Endometrium (tissue), 2 donors: ENCODE data around the gene RAB3IP.
A peak's percentile ranks its signal among the peaks of the same experiment; 100 is the strongest.
"Not testable (repeated sequence)": the region's sequence is repeated elsewhere in the genome, so short reads cannot be mapped to it uniquely, and the experiment has no call there.

Experiments used
- FAIRE-seq: peaks from 2 replicates; lab custom pipeline; 2012; peaks lifted over from hg19 to GRCh38; lab: Jason Lieb, UNC
- donor health status: control.
- donor health status: control.

RAB3IP gene

DNA sequence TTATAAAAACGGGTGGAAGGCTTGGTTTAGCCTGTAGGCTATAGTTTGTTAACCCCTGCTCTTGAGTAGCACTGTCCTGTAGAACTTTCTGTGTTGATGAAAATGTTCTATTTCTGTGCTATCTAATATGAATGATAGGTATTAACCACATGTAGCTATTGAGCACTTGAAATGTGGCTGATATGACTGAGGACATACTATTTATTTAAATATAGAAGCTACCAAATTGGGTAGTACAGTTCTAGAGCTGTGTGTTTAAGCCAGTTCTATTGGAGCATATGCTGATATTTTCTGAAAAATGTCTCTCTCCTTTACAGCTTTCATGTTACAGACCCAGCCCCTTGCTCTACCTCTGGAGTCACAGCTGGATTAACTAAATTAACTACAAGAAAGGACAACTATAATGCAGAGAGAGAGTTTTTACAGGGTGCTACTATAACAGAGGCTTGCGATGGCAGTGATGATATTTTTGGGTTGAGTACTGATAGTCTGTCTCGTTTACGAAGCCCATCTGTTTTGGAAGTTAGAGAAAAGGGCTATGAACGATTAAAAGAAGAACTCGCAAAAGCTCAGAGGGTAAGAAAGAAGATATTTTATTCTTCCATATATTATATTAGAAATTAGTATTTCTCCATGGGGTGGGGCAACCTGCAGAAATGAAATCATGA is 17.6 kb downstream of the RAB3IP start:
- no peak for FAIRE-seq

DNA sequence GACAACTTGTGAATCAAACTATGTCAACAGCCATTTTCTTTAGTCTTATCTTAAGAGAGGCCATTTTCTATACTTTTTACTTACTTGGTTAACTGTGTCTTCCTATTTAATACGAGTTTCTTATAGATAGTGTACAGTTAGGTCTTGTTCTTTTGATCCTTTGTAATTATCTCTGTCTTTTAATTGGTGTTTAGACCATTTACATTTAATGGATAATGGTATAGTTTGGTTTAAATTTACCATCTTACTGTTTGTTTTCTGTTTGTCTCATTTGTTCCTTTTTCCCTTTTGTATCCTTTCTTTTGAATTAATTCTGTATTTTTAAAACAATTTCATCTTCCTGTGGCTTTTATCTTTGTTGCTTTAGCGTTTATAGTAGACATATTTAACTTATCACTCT is 19.4 kb downstream of the RAB3IP start:
- FAIRE-seq, result no peak

DNA sequence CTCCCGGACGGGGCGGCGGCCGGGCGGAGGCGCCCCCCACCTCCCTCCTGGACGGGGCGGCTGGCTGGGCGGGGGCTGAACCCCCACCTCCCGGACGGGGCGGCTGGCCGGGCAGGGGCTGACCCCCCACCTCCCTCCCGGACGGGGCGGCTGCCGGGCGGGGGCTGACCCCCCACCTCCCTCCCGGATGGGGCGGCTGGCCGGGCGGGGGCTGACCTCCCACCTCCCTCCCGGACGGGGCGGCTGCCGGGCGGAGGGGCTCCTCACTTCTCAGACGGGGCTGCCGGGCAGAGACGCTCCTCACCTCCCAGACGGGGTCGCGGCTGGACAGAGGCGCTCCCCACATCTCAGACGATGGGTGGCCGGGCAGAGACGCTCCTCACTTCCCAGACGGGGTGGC is 20.9 kb downstream of the RAB3IP start:
- not testable (repeated sequence) for FAIRE-seq

GRCh38 chr12:69765515-69765914 is 26.9 kb downstream of the RAB3IP start:
- FAIRE-seq, result no peak

DNA sequence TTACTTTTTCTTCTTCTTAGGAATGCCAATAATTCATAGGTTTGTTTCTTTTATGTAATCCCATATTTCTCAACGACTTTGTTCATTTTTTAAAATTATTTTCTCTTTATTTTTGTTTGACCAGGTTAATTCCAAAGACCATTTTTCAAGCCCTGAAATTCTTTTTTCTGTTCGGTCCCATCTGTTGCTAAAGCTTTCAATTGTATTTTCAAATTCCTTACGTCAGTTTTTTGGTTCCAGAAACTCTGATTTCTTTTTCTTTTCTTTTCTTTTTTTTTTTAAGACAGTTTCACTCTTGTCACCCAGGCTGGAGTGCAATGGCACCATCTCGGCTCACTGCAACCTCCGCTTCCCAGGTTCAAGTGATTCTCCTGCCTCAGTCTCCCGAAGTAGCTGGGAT is 27.6 kb downstream of the RAB3IP start:
- no peak for FAIRE-seq

GRCh38 chr12:69779928-69780327 is 41.3 kb downstream of the RAB3IP start:
- FAIRE-seq, result no peak

DNA sequence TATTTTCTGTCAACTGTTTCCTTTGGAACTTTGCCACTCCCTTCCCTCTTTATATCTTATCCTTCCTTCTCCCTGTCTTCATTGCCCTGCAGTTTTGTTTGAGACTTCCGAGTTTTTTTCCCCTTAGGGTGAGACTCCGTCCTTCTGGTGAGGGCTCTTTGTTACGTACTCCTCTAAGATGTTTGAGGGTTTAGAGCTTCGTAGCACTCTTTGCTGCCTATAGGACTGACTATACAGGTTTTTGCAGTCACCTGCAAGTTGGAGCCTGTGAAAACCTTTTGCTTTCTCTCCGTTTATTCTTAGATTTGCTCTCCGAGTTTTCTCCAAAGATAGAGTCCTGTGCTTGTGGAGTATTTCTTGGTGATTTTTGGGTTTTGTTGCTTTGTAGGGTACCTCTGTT is 44.7 kb downstream of the RAB3IP start:
- FAIRE-seq, result no peak

DNA sequence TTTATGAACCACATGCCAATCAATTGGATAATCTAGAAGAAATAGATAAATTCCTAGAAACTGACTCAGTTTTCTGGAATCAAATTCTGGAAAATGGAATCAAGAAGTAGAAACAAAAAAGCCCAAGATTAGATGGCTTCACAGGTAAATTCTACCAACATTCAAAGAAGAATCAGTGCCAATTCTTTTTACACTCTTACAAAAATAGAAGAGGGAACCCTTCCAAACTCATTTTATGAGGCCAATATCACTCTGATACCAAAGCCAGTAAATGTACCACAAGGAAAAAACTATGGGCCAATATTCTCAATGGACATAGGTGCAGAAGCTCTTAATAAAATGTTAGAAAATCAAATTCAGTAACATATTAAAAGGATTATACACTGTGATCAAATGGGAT is 50.7 kb downstream of the RAB3IP start:
- no peak for FAIRE-seq

- FAIRE-seq, result no peak
These were observed 53.9 kb downstream of the RAB3IP start for GRCh38 chr12:69792533-69792932.

GRCh38 chr12:69807101-69807897 is 68.6 kb downstream of the RAB3IP start:
- not testable (repeated sequence) for FAIRE-seq

GRCh38 chr12:69810870-69811498 is 72.3 kb downstream of the RAB3IP start:
- FAIRE-seq, result no peak

DNA sequence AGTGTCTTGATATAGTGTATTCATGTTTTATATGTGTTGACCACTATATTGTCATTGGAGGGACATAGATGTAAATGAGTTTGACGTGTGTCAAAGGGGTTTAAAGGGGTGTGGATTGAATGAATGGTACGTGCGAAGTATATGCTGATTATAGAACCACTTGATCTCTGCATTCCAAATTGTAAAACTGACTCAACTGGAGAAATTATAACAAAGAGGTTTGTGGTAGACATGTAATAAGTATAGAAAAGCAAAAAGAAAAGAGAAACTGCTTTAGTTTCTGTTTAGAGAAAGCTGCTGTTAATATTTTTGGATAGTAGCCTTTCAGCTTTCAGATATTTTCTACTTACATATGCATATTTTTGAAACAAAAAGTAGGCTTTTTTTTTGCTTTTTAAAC is 77.4 kb downstream of the RAB3IP start:
- FAIRE-seq, result no peak

DNA sequence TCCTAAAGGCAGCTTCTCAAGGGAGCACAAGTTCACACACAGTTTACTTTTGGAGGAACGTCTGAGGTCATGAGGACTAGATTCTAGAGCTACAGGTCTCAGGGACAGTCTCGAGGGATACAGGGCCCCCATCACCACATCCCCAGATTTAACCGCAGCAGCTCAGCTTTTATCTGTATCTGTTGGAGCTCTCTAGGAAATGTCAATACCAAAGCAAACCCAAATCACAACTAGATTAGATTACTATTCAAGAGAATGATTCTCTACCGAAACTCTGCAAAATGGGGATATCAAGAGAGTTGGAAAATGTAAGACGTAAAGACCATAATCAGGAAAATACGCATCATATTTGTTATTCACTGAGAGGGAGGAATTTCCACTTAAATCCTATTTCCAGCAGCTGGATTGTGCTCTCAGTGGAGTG is 82.4 kb downstream of the RAB3IP start:
- FAIRE-seq, result no peak

GRCh38 chr12:69821456-69822159 is 82.9 kb downstream of the RAB3IP start:
- no peak for FAIRE-seq

DNA sequence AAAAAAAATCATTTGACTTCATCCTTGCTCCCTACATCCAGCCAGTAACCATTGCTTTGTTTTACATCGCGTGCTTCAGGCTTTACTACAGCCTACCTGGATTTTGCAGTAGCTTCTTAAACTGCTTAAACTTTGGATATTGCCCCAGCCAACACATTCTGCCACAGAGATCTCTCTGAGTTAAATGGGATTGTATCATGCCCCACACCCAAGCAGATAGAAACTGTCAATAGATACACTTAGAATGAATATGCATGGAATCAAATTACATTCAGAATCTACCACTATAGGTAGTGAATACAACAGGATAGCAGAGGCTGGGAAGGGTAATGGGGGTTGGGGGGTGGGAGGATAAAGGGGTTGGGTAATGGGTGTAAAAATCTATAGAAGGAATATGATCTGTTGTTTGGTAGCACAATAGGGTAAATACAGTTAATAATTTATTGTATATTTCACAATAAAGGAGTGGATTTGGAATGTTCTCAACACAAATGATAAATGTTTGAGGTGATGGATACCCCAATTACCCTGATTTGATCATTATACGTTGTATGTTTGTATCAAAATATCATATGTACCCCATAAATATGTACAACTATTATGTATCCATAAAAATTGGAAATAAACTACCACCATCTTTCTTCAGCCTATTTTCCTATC is 83.7 kb downstream of the RAB3IP start:
- no peak for FAIRE-seq

- no peak for FAIRE-seq
These were observed 85.4 kb downstream of the RAB3IP start for GRCh38 chr12:69824028-69824427.

- no peak for FAIRE-seq
These were observed 86.4 kb downstream of the RAB3IP start, which contains the start of gene MYRFL for GRCh38 chr12:69824966-69825560. Gene MYRFL, plus strand, starts transcription at chr12:69825227. Its CDS starts 291 bp downstream, at chr12:69825518.

GRCh38 chr12:69828897-69829296 is 90.2 kb downstream of the RAB3IP start:
- FAIRE-seq, result no peak

GRCh38 chr12:69833696-69834095 is 95.0 kb downstream of the RAB3IP start:
- no peak for FAIRE-seq

DNA sequence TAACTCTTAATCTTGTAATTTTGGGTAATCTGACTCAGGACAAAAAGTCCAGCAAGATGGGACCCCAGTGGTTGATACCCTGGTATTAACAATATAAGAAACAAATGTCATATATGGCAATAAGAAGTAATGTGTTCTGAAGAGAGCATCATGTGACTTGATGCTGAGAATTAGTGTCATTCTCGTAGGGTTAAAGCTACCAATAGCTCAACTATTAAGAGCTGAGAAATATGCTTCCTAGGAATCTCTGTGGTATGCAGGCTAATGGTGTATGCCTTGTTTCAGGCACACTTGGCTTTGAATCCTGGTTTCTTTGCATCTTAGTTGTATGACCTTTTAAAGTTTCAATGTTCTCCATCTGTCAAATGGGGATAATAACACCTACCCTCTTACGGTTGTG is 95.5 kb downstream of the RAB3IP start:
- no peak for FAIRE-seq

GRCh38 chr12:69834576-69834975 is 95.9 kb downstream of the RAB3IP start:
- peak; percentile 21 for FAIRE-seq

DNA sequence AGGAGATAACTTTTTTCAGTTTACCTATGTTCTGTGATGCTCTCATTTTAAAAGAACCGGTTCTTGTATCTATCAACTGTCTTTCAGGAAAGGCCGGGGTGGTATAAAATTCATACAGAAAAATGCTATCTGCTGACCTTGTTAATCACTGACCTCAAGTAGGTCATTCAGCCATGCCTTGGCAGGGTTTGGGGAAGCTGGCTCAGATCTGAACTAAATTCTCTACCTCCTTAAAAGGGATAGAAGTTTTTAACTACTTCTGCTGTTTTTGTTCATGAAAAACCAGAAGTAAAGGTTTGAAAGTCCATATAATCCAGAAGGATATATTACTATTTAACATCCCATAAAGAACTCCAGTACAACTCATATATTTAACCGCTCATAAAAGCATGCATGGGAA is 96.4 kb downstream of the RAB3IP start:
- FAIRE-seq, result no peak
